ENCODE results near the gene ANKRD18A.

- TF ChIP-seq CTCF (IDR thresholded peaks at IDR 0.05; ENCODE audit: poor library complexity) (no peak), EZH2 (IDR thresholded peaks at IDR 0.05; ENCODE audit: borderline replicate concordance) (no peak), EZH2phosphoT487 (IDR thresholded peaks at IDR 0.05; ENCODE audit: low read depth, severe bottlenecking, unreplicated experiment) (no peak)
These were observed 23.4 kb upstream of the ANKRD18A start for GRCh38 chr9:38643815-38644173.

Measured in hepatocyte (in vitro differentiated cells).